GM12801 (cell line): Measurements from ENCODE around the gene LRFN3.

Experiments used
- CTCF ChIP-seq: IDR thresholded peaks from one replicate; pipeline ENCODE4 v1.5.1; 2011; ENCODE audit warnings: control low read depth; ENCODE audit not compliant: insufficient read length; ENCODE audit errors: extremely low read depth

The LRFN3 gene

GRCh38 chr19:35919306-35919705 is 16.9 kb upstream of the LRFN3 start:
- TF ChIP-seq CTCF = no peak

GRCh38 chr19:35921012-35921411 is 15.2 kb upstream of the LRFN3 start:
- TF ChIP-seq CTCF = no peak

DNA sequence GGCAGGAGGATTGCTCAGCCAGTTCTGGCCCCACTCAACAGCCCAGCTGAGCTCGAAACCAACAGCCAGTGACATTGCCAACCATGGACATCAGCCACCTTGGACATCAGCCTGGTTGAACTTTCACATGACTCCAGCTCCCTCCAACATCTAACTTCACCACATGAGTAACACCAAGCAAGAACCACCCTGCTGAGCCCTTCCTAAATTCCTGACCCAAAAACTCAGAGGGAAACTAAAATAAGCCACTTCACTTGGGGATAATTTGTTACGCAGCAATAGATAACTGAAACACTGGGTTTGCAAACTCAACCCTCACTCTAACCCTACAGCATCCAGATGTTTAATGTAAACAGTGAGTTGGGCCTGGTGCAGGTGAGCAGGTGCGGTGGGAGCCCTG is 10.7 kb upstream of the LRFN3 start:
- TF ChIP-seq CTCF = no peak

DNA sequence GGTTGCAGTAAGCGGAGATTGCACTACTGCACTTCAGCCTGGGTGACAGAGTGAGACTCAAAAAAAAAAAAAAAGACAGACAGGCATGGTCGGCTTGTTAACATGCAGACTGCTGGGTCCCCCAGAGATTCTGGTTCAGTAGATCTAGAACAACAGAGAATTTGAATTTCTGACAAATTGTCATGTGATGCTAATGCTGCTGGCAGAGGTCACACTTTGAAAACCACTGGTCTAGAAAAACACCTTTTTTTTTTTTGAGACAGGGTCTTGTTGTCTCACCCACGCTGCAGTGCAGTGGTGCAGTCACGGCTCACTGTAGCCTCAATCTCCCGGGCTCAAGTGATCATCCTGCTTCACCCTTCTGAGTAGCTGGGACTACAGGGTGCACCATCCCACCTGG is 7.7 kb upstream of the LRFN3 start:
- TF ChIP-seq CTCF = no peak

DNA sequence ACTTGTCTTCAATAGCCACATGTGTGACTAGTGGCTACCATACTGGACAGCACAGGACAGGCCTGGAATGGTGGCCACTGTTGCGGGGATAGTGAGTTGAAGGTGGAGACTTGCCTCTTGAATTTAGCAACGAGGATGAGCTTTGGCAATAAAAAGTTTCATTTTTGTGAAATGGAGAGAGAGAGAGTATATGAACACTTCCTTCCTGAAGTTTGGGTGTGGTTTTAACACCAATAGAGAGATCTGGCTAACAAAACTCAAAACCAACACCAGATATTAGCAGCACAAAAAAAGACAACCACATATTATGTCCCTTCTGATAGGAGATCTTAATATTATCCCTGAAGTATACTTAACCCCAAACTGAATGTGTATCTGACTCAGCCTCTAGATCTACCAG is 6.3 kb upstream of the LRFN3 start:
- TF ChIP-seq CTCF = no peak

DNA sequence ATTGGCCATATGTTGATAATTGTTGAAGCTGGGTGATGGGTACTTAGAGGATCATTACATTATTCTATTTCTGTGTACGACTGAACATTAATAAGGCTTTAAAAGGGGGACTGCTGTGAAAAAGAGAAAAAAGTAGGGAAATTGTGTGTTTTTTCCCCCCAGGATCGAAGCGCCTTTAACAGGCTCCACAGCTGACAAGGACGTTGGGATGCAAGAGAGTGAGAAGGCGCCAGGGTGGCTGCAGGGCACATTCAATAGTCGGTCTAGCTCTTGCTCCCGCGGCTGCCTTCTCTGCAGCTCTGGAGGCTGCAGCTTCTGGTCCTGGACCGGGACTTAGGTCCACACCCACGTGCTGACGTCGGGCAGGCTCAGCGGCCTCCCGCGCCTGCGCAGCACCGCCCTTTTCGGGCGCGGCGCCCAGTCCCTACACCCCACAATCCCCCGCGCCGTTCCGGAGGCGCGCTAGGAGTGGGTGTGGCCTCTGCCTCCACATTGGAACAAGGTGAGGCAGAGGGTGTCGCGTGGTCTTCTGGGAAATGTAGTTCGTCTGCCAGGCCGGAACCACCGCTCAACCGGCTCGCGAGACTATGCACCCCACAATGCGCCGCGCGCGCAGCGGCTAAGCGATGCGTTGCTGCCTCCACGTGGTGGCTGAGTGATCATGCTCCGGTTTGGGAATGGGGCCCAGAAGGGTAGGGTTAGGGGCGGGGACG is 4.9 kb upstream of the LRFN3 start:
- TF ChIP-seq CTCF = peak; percentile 30

GRCh38 chr19:35931874-35932202 is 4.3 kb upstream of the LRFN3 start:
- TF ChIP-seq CTCF = no peak
